ENCODE data around the gene MYO5B. TPM values are rescaled to one million over a fixed set of nuclear protein-coding genes. Genes with fewer than 3 reads are reported as not detected.

MYO5B gene
- polyA plus RNA-seq, 1 experiment: 0.18 TPM

- peaks cover 22% of the 10 kb centered on the region for H3K27me3 ChIP-seq (ENCODE audit: control insufficient read depth, insufficient read depth, low read length)
- POLR2A ChIA-PET: no interaction called here
- CTCF ChIA-PET: interaction anchor here (0.8 to 2.3 kb wide), 3 partner anchors 10 to 683 kb away, joined by 3 to 7 read pairs (median 3); no protein-coding TSS in a partner anchor
- no peak overlapping the region for H3K4me3 ChIP-seq (ENCODE audit: low read depth, low read length)
- no peak for DNase-seq (ENCODE audit: low read depth)
- no peaks in the 10 kb centered on the region for H3K36me3 ChIP-seq (ENCODE audit: control insufficient read depth, insufficient read depth, low read length)
- no peak for TF ChIP-seq CTCF (IDR thresholded peaks at IDR 0.05; ENCODE audit: insufficient read depth, low read depth, low read length)
Observed at GRCh38 chr18:50193796-50194630, 934 bp downstream of the MYO5B start.

- ChIA-PET POLR2A (no interaction called here), CTCF (interaction anchor here (1.5 kb wide), 1 partner anchor 9 kb away, joined by 3 read pairs; no protein-coding TSS in a partner anchor)
- peaks cover 22% of the 10 kb centered on the region for H3K27me3 ChIP-seq (ENCODE audit: control insufficient read depth, insufficient read depth, low read length)
- DNase-seq (ENCODE audit: low read depth): no peak
- H3K4me3 ChIP-seq (ENCODE audit: low read depth, low read length): no peak overlapping the region
- H3K36me3 ChIP-seq (ENCODE audit: control insufficient read depth, insufficient read depth, low read length): no peaks in the 10 kb centered on the region
- no peak for TF ChIP-seq CTCF (IDR thresholded peaks at IDR 0.05; ENCODE audit: insufficient read depth, low read depth, low read length)
Observed at GRCh38 chr18:50192995-50193795, 1.8 kb downstream of the MYO5B start.

GRCh38 chr18:50190926-50191325 is 4.0 kb downstream of the MYO5B start:
- DNase-seq (ENCODE audit: low read depth): no peak
- H3K4me3 ChIP-seq (ENCODE audit: low read depth, low read length): no peak overlapping the region
- ChIA-PET POLR2A (no interaction called here), CTCF (no interaction called here)
- no peaks in the 10 kb centered on the region for H3K36me3 ChIP-seq (ENCODE audit: control insufficient read depth, insufficient read depth, low read length)
- no peak for TF ChIP-seq CTCF (IDR thresholded peaks at IDR 0.05; ENCODE audit: insufficient read depth, low read depth, low read length)
- H3K27me3 ChIP-seq (ENCODE audit: control insufficient read depth, insufficient read depth, low read length): peaks cover 20% of the 10 kb centered on the region

GRCh38 chr18:50190236-50190635 is 4.7 kb downstream of the MYO5B start:
- peaks cover 15% of the 10 kb centered on the region for H3K27me3 ChIP-seq (ENCODE audit: control insufficient read depth, insufficient read depth, low read length)
- no peak for TF ChIP-seq CTCF (IDR thresholded peaks at IDR 0.05; ENCODE audit: insufficient read depth, low read depth, low read length)
- DNase-seq (ENCODE audit: low read depth): no peak
- CTCF ChIA-PET: no interaction called here
- H3K4me3 ChIP-seq (ENCODE audit: low read depth, low read length): no peak overlapping the region
- POLR2A ChIA-PET: no interaction called here
- H3K36me3 ChIP-seq (ENCODE audit: control insufficient read depth, insufficient read depth, low read length): no peaks in the 10 kb centered on the region

- no peak for TF ChIP-seq CTCF (IDR thresholded peaks at IDR 0.05; ENCODE audit: insufficient read depth, low read depth, low read length)
- ChIA-PET POLR2A (no interaction called here), CTCF (interaction anchor here (1.2 kb wide), 1 partner anchor 14 kb away, joined by 3 read pairs; no protein-coding TSS in a partner anchor)
- H3K27me3 ChIP-seq (ENCODE audit: control insufficient read depth, insufficient read depth, low read length): peaks cover 14% of the 10 kb centered on the region
- no peaks in the 10 kb centered on the region for H3K36me3 ChIP-seq (ENCODE audit: control insufficient read depth, insufficient read depth, low read length)
- no peak overlapping the region for H3K4me3 ChIP-seq (ENCODE audit: low read depth, low read length)
- DNase-seq (ENCODE audit: low read depth): no peak
Observed at GRCh38 chr18:50189160-50189559, 5.8 kb downstream of the MYO5B start.
